Brain pericyte (primary cell): ENCODE data around the gene PLA2G12A.

Source experiments
- DNase-seq: peaks from one replicate; pipeline ENCODE4 v3.0.0-alpha.2; 2012; ENCODE audit warnings: low read depth, low spot score

The PLA2G12A gene

GRCh38 chr4:109729117-109729717 lies 653 bp downstream of the PLA2G12A start:
- no peak for DNase-seq

GRCh38 chr4:109728385-109728784 lies 1.5 kb downstream of the PLA2G12A start:
- DNase-seq = no peak

GRCh38 chr4:109723110-109723509 lies 6.8 kb downstream of the PLA2G12A start:
- DNase-seq = no peak

DNA sequence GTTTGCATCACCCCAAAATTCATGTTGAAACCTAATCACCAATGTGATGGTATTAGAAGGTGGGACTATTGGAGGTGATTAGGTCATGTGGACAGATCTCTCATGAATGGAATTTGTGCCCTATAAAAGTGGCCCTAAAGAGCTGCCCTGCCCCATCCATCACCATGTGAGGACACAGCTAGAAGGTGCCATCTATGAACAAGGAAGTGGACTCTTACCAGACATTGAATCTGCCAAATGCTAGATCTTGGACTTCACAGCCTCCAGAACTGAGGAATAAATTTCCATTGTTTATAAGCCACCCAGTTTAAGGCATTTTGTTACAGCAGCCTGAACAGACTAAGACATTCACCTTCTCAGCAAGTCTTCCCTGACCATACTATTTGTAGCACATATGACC lies 7.5 kb downstream of the PLA2G12A start:
- DNase-seq = no peak

- DNase-seq = no peak
Observed at GRCh38 chr4:109721033-109721432, 8.8 kb downstream of the PLA2G12A start.

DNA sequence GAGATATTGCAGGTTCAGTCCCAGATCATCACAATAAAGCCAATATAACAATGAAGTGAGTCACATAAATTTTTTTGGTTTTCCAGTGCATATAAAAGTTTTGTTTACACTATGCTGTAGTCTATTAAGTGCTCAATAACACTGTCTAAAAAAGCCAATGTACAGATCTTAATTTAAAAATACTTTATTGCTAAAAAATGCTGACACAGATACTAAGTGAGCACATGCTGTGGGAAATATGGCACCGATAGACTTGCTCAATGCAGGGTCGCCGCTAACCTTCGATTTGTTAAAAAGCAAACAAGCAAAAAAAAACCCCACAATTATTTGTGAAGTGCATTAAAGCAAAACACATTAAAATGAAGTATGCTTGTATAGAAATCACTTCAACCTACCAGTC lies 10.3 kb downstream of the PLA2G12A start:
- DNase-seq = no peak

DNA sequence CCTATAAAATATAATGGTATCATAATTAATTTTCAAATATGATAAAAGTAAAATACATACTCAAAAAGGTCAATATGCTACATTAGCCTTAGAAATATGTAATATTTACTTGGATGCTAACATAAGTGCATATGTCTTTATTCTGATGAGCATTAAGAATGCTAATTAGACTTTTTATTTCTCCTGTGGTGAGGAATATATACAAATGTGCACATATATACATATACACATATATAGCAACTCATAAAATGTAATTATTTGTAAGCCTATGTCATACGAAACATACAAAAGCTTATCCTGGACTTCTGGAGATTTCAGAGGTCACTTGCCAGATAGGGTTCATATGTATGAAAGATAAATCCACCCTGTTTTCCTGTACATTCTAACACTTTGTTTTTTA lies 11.1 kb downstream of the PLA2G12A start:
- DNase-seq = no peak

GRCh38 chr4:109713500-109713899 lies 16.4 kb downstream of the PLA2G12A start:
- no peak for DNase-seq

- DNase-seq = no peak
Observed at GRCh38 chr4:109708990-109709389, 20.9 kb downstream of the PLA2G12A start.

DNA sequence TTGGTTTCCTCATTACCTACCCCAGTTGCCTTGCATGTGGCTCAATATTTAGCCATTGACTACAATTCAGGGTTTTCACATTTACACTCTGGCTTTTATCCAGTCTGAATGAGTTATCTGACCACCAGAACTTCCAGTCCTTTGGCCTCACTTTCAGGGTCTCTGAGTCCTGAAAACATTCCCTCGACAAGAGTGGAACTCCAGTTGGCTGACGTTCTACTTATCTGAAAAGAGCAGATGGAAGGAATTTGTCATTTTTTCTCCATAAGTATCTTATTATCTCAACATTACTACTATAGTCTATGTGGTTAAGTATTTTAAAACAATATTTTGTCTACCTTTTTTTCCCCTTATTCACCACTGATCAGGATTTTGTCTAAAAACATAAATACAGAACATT lies 21.4 kb downstream of the PLA2G12A start:
- no peak for DNase-seq

DNA sequence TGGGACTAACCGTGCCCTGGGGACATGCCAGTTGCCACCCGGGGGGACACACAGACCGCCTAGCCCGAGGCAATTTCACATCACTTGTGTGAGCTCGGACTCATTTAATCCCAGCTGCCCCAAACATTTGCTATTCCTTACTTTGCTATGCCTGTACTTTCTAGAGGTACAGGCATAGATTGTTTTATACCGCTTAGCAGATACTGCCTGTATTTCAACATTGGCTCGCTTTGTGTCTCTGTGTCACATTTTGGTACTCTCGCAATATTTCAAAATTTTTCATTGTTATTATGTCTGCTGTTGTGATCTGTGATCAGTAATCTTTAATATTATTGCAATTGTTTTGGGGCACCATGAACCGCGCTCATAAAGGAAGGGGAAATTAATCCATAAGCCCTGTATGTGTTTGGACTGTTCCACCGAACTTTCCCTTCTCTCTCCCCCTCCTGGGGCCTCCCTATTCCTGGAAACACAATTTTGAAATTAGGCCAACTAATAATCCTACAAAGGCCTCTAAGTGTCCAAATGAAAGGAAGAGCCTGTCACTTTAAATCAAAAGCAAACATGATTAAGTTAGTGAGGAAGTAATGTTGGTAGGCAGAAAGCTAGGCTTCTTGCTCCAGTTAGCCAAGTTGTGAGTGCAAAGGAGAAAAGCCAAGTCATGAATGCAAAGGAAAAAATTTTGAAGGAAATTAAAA lies 26.1 kb downstream of the PLA2G12A start:
- no peak for DNase-seq

DNA sequence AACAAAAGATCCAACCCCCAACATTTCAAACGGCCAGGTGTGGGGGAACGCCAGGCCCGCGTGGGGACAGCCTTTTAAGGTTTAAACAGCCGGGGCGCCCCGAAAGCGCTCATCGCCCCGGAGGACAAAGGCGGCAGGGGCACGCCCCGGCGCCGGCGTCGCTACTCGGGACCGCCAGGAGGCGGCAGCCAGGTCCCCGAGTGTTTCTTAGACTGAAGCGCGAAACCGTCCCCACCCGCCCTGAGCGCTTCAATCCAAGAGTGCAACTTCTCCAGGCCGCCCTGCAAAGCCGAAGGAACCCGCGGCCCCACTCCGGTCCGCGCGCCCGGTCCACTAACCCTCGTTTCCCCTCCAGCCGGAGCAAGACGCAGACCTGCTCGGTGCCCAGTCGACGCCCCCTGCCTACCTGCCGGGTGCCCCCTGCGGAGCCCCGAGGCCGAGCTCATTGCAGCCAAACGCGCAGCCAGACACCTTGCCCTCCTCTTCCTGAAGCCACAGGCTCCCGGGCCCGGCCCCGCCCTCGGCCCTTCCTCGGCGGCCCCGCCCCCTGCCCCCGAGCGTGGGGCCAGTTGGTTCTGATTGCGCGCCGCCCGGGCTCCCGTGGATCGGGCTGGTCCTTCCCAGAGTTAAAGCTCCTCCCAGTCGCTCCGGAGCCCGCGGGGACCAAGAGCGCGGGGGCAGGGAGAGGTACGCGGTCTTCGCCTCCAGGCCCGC lies 26.8 kb downstream of the PLA2G12A start, which contains the start of gene CASP6:
CASP6 (minus strand) TSS at position 496 of the 714 bp plus-strand sequence; CDS start at position 446, 50 bp downstream.
- peak; percentile 38 for DNase-seq

GRCh38 chr4:109701566-109702410 lies 28.1 kb downstream of the PLA2G12A start:
- no peak for DNase-seq

GRCh38 chr4:109699553-109700225 lies 30.2 kb downstream of the PLA2G12A start:
- peak; percentile 11 for DNase-seq

GRCh38 chr4:109698656-109699055 lies 31.2 kb downstream of the PLA2G12A start:
- no peak for DNase-seq

GRCh38 chr4:109691411-109691920 lies 38.4 kb downstream of the PLA2G12A start:
- no peak for DNase-seq

DNA sequence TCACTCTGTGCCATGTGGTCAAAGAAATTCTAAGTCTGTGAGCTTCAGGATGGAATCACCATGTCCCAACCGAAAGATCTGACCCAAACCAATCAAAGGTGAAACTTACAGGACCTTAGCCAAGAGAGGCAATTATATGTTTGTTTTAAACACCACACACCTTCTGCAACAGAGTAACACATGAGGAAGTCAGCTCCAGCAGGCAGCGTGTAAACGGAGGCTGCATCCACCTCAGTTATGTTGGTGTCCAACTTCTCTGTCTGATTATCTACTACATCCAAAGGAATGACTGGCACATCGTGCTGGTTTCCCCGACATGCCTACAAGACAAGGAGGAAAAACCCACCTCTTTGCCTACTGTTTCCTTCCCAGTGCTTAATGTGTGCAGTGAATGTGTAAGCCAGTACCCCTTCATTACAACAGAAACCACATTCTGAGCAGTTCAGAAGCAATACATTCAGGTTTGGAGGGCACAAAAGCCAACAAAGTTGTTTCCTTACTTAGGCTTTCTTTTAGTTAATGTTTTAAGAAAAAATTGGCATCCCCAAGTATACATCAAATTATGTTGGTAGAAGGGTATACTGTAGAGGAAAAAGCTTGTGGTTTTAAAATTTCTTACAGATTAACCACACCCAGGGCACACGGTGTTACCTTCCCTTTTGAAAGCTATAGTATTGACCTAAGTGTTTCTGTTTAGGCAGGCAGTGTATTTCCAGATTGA lies 39.0 kb downstream of the PLA2G12A start:
- DNase-seq = no peak

GRCh38 chr4:109684727-109685126 lies 45.1 kb downstream of the PLA2G12A start:
- no peak for DNase-seq

- no peak for DNase-seq
Observed at GRCh38 chr4:109683621-109684253, 46.1 kb downstream of the PLA2G12A start.

DNA sequence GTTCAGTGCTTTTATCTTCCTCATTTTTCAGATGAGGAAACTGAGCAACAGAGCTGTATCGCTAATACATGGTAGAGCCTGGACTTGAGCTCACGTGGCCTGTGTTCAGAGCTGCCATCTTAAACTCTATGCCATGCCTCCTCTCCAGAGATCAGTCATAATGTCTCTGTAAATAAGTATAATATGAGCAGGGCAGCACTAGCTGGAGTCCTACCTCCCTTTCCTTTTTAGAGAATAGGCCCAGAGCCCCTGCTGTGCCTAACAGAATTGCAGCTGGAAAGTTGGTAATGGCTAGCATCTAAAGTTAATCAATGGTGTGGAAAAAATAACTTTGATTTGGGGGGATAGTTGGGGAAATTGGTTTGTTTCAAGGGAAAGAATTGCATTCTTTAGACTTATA lies 47.0 kb downstream of the PLA2G12A start:
- no peak for DNase-seq
